HCT116 (cell line): ENCODE data around the gene CHRNB1. TPM values are rescaled to one million over a fixed set of nuclear protein-coding genes. Genes with fewer than 3 reads are reported as not detected.

Source experiments
- ATAC-seq: fragments of 200-7000 bp; cut with Tn5 transposase; 2 replicates; pipeline ENCODE4 v1.9.1; 2020; ENCODE audit warnings: mild to moderate bottlenecking, moderate library complexity
- BruUV-seq: library from RNA; stranded (reverse); fragments of 400-500 nt; replicated peaks from 2 replicates; lab custom pipeline; 2021; lab: Mats Ljungman, UMichigan
- CTCF ChIA-PET: fragments of 300-600 bp; sonication (Branson Sonifier 250); formaldehyde crosslinking; loops from one replicate; lab custom pipeline; 2021; ENCODE audit warnings: antibody characterized with exemption; lab: Charles Lee
- POLR2A ChIA-PET: fragments of 300-600, 350-600 bp; sonication (Branson Sonifier 250); formaldehyde crosslinking; loops from one replicate; lab custom pipeline; 2021; ENCODE audit warnings: antibody characterized with exemption; lab: Charles Lee
- RAD21 ChIA-PET, 2 experiments: fragments of 300-600 bp; sonication (Branson Sonifier 250); formaldehyde crosslinking; loops; one replicate each; lab custom pipeline; 2023; ENCODE audit warnings: low total read pairs in 2 of 2; ENCODE audit not compliant: uncharacterized antibody in 2 of 2, unreplicated experiment in 2 of 2, low non-redundant PET in 1 of 2; lab: Charles Lee
- DNase-seq: peaks from one replicate; pipeline ENCODE4 v3.0.0-alpha.2; 2010; ENCODE audit warnings: low read depth, low spot score
- H2AFZ ChIP-seq: fragments of 200-600 bp; shearing (Covaris generic), sonication (generic); 2 replicates; pipeline ENCODE4 v1.6.1; 2017; ENCODE audit warnings: low read depth, mixed run types, mixed read lengths, antibody characterized with exemption, low read length; ENCODE audit not compliant: poor library complexity, severe bottlenecking
- H3K27ac ChIP-seq: 2 replicates; pipeline ENCODE4 v1.5.1; 2012; ENCODE audit warnings: low read depth, low read length
- H3K27me3 ChIP-seq: fragments of 200-600 bp; sonication (generic); 2 replicates; pipeline ENCODE4 v1.6.1; 2016; ENCODE audit warnings: mixed run types, low read length, mixed read lengths; ENCODE audit not compliant: insufficient read depth
- H3K36me3 ChIP-seq, 2 experiments: fragments of 200-500 bp in 1 of 2; fragments of 200-600 bp in 1 of 2; sonication (Bioruptor generic) in 1 of 2; sonication (generic) in 1 of 2; 2 replicates each; pipeline versions ENCODE4 v1.5.1 to v1.6.1; 2014 to 2016; ENCODE audit warnings: low read length in 2 of 2, inconsistent platforms in 1 of 2, mixed read lengths in 1 of 2, mixed run types in 1 of 2; ENCODE audit not compliant: insufficient read depth in 2 of 2, control insufficient read depth in 1 of 2
- H3K4me1 ChIP-seq, 2 experiments: fragments of 200-600 bp in 1 of 2; sonication (generic) in 1 of 2; 2 replicates each; pipeline versions ENCODE4 v1.5.1 to v1.6.1; 2012 to 2017; ENCODE audit warnings: low read length in 2 of 2, inconsistent platforms in 1 of 2, mild to moderate bottlenecking in 1 of 2, mixed read lengths in 1 of 2, mixed run types in 1 of 2, moderate library complexity in 1 of 2; ENCODE audit not compliant: insufficient read depth in 2 of 2, control insufficient read depth in 1 of 2
- H3K4me2 ChIP-seq: fragments of 200-600 bp; sonication (generic); 2 replicates; pipeline ENCODE4 v1.6.1; 2017; ENCODE audit warnings: mixed run types, low read length, mixed read lengths
- H3K4me3 ChIP-seq, 2 experiments: fragments of 200-600 bp in 1 of 2; sonication (generic) in 1 of 2; replicated peaks in 1 of 2; 2 replicates each; pipeline ENCODE4 v1.5.1; 2011 to 2016; ENCODE audit warnings: low read length in 2 of 2, control low read depth in 1 of 2, low read depth in 1 of 2, mild to moderate bottlenecking in 1 of 2, mixed read lengths in 1 of 2, mixed run types in 1 of 2
- H3K79me2 ChIP-seq: fragments of 200-600 bp; sonication (generic); 2 replicates; pipeline ENCODE4 v1.6.1; 2017; ENCODE audit warnings: mild to moderate bottlenecking, mixed run types, low read length, moderate library complexity, mixed read lengths; ENCODE audit not compliant: insufficient read depth
- H3K9ac ChIP-seq: fragments of 200-600 bp; sonication (generic); 2 replicates; pipeline ENCODE4 v1.6.1; 2016; ENCODE audit warnings: low read length, mixed read lengths
- H3K9me2 ChIP-seq: fragments of 200-600 bp; sonication (generic), shearing (Covaris generic); 2 replicates; pipeline ENCODE4 v1.6.1; 2017; ENCODE audit warnings: mixed run types, mild to moderate bottlenecking, moderate library complexity; ENCODE audit not compliant: insufficient read depth
- H3K9me3 ChIP-seq, 2 experiments: fragments of 200-500 bp in 1 of 2; fragments of 200-600 bp in 1 of 2; sonication (Bioruptor generic) in 1 of 2; sonication (generic) in 1 of 2; 2 replicates each; pipeline ENCODE4 v1.6.1; 2014 to 2017; ENCODE audit warnings: low read length in 2 of 2, mixed read lengths in 2 of 2, inconsistent platforms in 1 of 2, low read depth in 1 of 2, mild to moderate bottlenecking in 1 of 2, mixed run types in 1 of 2, moderate library complexity in 1 of 2; ENCODE audit not compliant: control insufficient read depth in 1 of 2, insufficient read depth in 1 of 2
- H4K20me1 ChIP-seq: fragments of 200-600 bp; sonication (generic), shearing (Covaris generic); 2 replicates; pipeline ENCODE4 v1.6.1; 2017; ENCODE audit warnings: mixed run types, mild to moderate bottlenecking, moderate library complexity; ENCODE audit not compliant: insufficient read depth
- POLR2AphosphoS5 ChIP-seq: IDR thresholded peaks from 2 replicates; pipeline ENCODE4 v1.6.1; 2011; ENCODE audit warnings: mild to moderate bottlenecking, low read depth, low read length, moderate library complexity
- SIN3A ChIP-seq: IDR thresholded peaks from 2 replicates; pipeline ENCODE4 v1.6.1; 2012; ENCODE audit warnings: low read depth
- SRF ChIP-seq: IDR thresholded peaks from 2 replicates; pipeline ENCODE4 v1.6.1; 2012; ENCODE audit warnings: low read depth
- intact Hi-C: fragments of 100-400 bp; cut with micrococcal nuclease; formaldehyde crosslinking; loops from 2 replicates; pipeline ENCODE4 v1.10.0; 2022
- total RNA-seq: library from RNA; stranded (reverse); gene quantifications from one replicate; pipeline ENCODE4 v1.2.1, GENCODE V29; 2021; ENCODE audit not compliant: unreplicated experiment
- TF ChIP-seq, protein P1 (sequence below): IDR thresholded peaks from 2 replicates; pipeline ENCODE4 v1.6.1; 2011; ENCODE audit warnings: mild to moderate bottlenecking, low read length, moderate library complexity; ENCODE audit not compliant: insufficient replicate concordance; ENCODE audit errors: extremely low read depth

CHRNB1 gene
- total RNA-seq, 1 experiment from 2014 or later, result 10.4 TPM

DNA sequence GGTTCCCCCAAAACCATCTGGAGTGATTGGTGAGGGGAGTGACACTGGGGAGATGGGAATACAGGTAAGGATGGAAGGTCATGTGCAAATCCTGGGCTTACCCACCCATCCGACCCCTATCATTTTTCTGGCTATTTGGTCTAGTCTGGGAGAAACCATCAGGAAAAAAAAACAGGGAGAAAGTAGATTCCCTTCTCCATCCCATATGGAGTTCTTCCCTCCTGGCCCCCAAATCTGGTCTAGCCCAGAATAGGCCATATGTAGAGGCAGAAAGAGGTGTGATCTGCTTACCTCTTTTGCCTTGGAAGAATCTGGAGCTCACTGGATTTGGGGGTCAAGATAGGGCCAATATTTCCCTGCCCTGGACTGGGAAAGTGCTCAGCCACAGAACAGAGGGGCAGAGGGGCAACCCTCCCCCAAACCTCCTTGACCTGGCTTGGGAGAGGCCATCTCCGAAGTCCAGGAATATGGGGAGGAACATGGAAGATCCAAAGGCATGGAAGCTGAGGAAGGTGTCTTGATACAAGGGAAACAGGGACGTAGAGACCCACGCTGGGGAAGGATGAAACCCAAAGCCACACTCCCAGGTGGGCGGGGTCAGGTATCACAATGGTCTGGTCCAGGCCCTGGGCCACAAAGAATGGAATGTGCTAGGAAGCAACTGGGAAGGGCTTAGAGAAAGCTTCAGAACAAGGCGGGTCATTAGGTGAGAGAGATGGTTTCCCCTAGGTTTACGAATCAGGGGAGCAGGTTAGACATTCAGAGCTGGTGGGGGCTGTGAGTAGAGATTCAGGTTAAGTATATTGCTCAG lies 16.2 kb downstream of the CHRNB1 start:
- H2AFZ ChIP-seq, result no peak overlapping the region
- H3K4me1 ChIP-seq, result peaks cover 0 to 5% of the 10 kb centered on the region in 2 experiments; a peak in 1 of 4 replicates
- H3K27ac ChIP-seq, result no peak overlapping the region
- ChIA-PET POLR2A (no interaction called here), CTCF (no interaction called here), RAD21 (no interaction called here)
- BruUV-seq, result no TSS peak
- no peaks in the 10 kb centered on the region; a peak in 1 of 4 replicates for H3K9me3 ChIP-seq
- ATAC-seq (no peak), DNase-seq (no peak)
- H4K20me1 ChIP-seq, result no peaks in the 10 kb centered on the region
- H3K9ac ChIP-seq, result no peak overlapping the region
- no peaks in the 10 kb centered on the region for H3K9me2 ChIP-seq
- H3K27me3 ChIP-seq, result no peaks in the 10 kb centered on the region
- TF ChIP-seq POLR2AphosphoS5, result 0 out of 2 replicates have a peak, but pooled peaks have one; percentile 4
- no peak for TF ChIP-seq SRF
- TF ChIP-seq SIN3A, result no peak
- TF ChIP-seq, protein P1, sequence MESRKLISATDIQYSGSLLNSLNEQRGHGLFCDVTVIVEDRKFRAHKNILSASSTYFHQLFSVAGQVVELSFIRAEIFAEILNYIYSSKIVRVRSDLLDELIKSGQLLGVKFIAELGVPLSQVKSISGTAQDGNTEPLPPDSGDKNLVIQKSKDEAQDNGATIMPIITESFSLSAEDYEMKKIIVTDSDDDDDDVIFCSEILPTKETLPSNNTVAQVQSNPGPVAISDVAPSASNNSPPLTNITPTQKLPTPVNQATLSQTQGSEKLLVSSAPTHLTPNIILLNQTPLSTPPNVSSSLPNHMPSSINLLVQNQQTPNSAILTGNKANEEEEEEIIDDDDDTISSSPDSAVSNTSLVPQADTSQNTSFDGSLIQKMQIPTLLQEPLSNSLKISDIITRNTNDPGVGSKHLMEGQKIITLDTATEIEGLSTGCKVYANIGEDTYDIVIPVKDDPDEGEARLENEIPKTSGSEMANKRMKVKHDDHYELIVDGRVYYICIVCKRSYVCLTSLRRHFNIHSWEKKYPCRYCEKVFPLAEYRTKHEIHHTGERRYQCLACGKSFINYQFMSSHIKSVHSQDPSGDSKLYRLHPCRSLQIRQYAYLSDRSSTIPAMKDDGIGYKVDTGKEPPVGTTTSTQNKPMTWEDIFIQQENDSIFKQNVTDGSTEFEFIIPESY, result no peak
- H3K4me2 ChIP-seq, result no peak overlapping the region
- H3K4me3 ChIP-seq, result no peak overlapping the region
- no peaks in the 10 kb centered on the region; a peak in 2 of 4 replicates for H3K36me3 ChIP-seq
- H3K79me2 ChIP-seq, result no peaks in the 10 kb centered on the region
- intact Hi-C loops, result no loop called here
